ENCODE results near the gene ADAT2.

DNA sequence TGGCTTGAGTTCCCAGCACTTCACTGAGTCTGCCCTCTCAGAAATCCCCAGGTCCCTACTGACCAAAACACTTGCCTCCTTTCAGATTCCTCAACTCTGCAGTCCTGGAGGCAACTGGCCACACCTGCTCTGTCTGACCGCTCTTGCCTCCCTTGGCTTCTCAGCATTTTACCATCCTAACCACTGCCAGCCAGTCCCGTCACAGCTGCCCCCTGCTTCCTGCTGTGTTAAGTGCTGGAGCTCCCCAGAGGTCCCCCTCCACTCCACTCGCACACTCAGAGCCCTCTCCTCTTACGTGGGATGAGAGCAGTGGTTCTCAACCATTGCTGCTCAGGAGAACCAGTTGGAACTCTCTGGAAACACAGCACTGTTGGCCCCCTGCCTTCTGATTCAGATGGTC is 20.5 kb downstream of the ADAT2 start:
- TF ChIP-seq, protein P1, sequence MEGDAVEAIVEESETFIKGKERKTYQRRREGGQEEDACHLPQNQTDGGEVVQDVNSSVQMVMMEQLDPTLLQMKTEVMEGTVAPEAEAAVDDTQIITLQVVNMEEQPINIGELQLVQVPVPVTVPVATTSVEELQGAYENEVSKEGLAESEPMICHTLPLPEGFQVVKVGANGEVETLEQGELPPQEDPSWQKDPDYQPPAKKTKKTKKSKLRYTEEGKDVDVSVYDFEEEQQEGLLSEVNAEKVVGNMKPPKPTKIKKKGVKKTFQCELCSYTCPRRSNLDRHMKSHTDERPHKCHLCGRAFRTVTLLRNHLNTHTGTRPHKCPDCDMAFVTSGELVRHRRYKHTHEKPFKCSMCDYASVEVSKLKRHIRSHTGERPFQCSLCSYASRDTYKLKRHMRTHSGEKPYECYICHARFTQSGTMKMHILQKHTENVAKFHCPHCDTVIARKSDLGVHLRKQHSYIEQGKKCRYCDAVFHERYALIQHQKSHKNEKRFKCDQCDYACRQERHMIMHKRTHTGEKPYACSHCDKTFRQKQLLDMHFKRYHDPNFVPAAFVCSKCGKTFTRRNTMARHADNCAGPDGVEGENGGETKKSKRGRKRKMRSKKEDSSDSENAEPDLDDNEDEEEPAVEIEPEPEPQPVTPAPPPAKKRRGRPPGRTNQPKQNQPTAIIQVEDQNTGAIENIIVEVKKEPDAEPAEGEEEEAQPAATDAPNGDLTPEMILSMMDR (IDR thresholded peaks at IDR 0.05 in 2 of 3, conservative IDR thresholded peaks at IDR 0.05 in 1 of 3; ENCODE audit: control insufficient read depth in 2 of 3, extremely low read depth in 1 of 3, insufficient read depth in 1 of 3, low read depth in 3 of 3, low read length in 3 of 3) = no peak
- no peak for TF ChIP-seq ASH2L (IDR thresholded peaks at IDR 0.05; ENCODE audit: borderline replicate concordance, low read depth)
- TF ChIP-seq CREM (IDR thresholded peaks at IDR 0.05; ENCODE audit: low read depth) = no peak
- no peak for TF ChIP-seq RAD21 (IDR thresholded peaks at IDR 0.05; ENCODE audit: insufficient read depth, low read depth, low read length)
- TF ChIP-seq SIN3A (IDR thresholded peaks at IDR 0.05; ENCODE audit: low read depth, low read length) = no peak
- no peak for TF ChIP-seq ZNF24 (IDR thresholded peaks at IDR 0.05)
- TF ChIP-seq, protein P2, sequence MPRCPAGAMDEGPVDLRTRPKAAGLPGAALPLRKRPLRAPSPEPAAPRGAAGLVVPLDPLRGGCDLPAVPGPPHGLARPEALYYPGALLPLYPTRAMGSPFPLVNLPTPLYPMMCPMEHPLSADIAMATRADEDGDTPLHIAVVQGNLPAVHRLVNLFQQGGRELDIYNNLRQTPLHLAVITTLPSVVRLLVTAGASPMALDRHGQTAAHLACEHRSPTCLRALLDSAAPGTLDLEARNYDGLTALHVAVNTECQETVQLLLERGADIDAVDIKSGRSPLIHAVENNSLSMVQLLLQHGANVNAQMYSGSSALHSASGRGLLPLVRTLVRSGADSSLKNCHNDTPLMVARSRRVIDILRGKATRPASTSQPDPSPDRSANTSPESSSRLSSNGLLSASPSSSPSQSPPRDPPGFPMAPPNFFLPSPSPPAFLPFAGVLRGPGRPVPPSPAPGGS (IDR thresholded peaks at IDR 0.05; ENCODE audit: borderline replicate concordance, insufficient read depth, low read depth, low read length, poor library complexity, severe bottlenecking) = no peak
- no peak for TF ChIP-seq POLR2A (IDR thresholded peaks at IDR 0.05; ENCODE audit: low read depth, low read length)
- TF ChIP-seq SPI1 (IDR thresholded peaks at IDR 0.05; ENCODE audit: borderline replicate concordance, insufficient read depth, low read depth, low read length) = no peak
- TF ChIP-seq, protein P3, sequence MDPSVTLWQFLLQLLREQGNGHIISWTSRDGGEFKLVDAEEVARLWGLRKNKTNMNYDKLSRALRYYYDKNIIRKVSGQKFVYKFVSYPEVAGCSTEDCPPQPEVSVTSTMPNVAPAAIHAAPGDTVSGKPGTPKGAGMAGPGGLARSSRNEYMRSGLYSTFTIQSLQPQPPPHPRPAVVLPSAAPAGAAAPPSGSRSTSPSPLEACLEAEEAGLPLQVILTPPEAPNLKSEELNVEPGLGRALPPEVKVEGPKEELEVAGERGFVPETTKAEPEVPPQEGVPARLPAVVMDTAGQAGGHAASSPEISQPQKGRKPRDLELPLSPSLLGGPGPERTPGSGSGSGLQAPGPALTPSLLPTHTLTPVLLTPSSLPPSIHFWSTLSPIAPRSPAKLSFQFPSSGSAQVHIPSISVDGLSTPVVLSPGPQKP (IDR thresholded peaks at IDR 0.05; ENCODE audit: low read depth, low read length) = no peak
- TF ChIP-seq, protein P4, sequence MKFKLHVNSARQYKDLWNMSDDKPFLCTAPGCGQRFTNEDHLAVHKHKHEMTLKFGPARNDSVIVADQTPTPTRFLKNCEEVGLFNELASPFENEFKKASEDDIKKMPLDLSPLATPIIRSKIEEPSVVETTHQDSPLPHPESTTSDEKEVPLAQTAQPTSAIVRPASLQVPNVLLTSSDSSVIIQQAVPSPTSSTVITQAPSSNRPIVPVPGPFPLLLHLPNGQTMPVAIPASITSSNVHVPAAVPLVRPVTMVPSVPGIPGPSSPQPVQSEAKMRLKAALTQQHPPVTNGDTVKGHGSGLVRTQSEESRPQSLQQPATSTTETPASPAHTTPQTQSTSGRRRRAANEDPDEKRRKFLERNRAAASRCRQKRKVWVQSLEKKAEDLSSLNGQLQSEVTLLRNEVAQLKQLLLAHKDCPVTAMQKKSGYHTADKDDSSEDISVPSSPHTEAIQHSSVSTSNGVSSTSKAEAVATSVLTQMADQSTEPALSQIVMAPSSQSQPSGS (IDR thresholded peaks at IDR 0.05; ENCODE audit: low read length) = no peak
- TF ChIP-seq, protein P5, sequence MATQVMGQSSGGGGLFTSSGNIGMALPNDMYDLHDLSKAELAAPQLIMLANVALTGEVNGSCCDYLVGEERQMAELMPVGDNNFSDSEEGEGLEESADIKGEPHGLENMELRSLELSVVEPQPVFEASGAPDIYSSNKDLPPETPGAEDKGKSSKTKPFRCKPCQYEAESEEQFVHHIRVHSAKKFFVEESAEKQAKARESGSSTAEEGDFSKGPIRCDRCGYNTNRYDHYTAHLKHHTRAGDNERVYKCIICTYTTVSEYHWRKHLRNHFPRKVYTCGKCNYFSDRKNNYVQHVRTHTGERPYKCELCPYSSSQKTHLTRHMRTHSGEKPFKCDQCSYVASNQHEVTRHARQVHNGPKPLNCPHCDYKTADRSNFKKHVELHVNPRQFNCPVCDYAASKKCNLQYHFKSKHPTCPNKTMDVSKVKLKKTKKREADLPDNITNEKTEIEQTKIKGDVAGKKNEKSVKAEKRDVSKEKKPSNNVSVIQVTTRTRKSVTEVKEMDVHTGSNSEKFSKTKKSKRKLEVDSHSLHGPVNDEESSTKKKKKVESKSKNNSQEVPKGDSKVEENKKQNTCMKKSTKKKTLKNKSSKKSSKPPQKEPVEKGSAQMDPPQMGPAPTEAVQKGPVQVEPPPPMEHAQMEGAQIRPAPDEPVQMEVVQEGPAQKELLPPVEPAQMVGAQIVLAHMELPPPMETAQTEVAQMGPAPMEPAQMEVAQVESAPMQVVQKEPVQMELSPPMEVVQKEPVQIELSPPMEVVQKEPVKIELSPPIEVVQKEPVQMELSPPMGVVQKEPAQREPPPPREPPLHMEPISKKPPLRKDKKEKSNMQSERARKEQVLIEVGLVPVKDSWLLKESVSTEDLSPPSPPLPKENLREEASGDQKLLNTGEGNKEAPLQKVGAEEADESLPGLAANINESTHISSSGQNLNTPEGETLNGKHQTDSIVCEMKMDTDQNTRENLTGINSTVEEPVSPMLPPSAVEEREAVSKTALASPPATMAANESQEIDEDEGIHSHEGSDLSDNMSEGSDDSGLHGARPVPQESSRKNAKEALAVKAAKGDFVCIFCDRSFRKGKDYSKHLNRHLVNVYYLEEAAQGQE (IDR thresholded peaks at IDR 0.05; ENCODE audit: low read depth, low read length) = no peak
- no peak for TF ChIP-seq NR2F1 (conservative IDR thresholded peaks at IDR 0.05)

Data from GM12878 (cell line).